Skeletal muscle cell (primary cell): ENCODE measurements around the gene HLA-DMA.
A peak's percentile ranks its signal among the peaks of the same experiment; 100 is the strongest.

Experiments used
- DNase-seq: peaks from one replicate; pipeline ENCODE4 v3.0.0-alpha.2; 2010; ENCODE audit warnings: low read depth
- H3K4me3 ChIP-seq: 2 replicates; pipeline ENCODE4 v1.5.1; 2011; ENCODE audit warnings: low read depth, mild to moderate bottlenecking, control low read depth, low read length, moderate library complexity

Gene HLA-DMA

GRCh38 chr6:32937230-32937633 is 15.7 kb downstream of the HLA-DMA start:
- DNase-seq = no peak
- H3K4me3 ChIP-seq = no peak overlapping the region

GRCh38 chr6:32936239-32937152 is 16.4 kb downstream of the HLA-DMA start:
- no peak overlapping the region for H3K4me3 ChIP-seq
- DNase-seq = no peak

GRCh38 chr6:32935551-32936238 is 17.2 kb downstream of the HLA-DMA start:
- no peak for DNase-seq
- no peak overlapping the region for H3K4me3 ChIP-seq

- DNase-seq = peak; percentile 25
- H3K4me3 ChIP-seq = no peak overlapping the region
These were observed 19.2 kb downstream of the HLA-DMA start for GRCh38 chr6:32933661-32934085.

GRCh38 chr6:32932132-32932868 is 20.6 kb downstream of the HLA-DMA start:
- DNase-seq = peak; percentile 15

GRCh38 chr6:32931211-32931610 is 21.7 kb downstream of the HLA-DMA start:
- DNase-seq = no peak
- no peak overlapping the region for H3K4me3 ChIP-seq

More at GRCh38 chr6:32932132-32932868, 20.6 kb downstream of the HLA-DMA start:
- H3K4me3 ChIP-seq = no peak overlapping the region

GRCh38 chr6:32922083-32922482 is 30.8 kb downstream of the HLA-DMA start:
- H3K4me3 ChIP-seq = no peak overlapping the region
- DNase-seq = no peak

GRCh38 chr6:32920715-32921114 is 32.2 kb downstream of the HLA-DMA start:
- no peak for DNase-seq
- H3K4me3 ChIP-seq = no peak overlapping the region

- H3K4me3 ChIP-seq = no peak overlapping the region
- no peak for DNase-seq
These were observed 39.9 kb downstream of the HLA-DMA start for GRCh38 chr6:32912951-32913350.

- DNase-seq = no peak
- H3K4me3 ChIP-seq = no peak overlapping the region
These were observed 44.0 kb downstream of the HLA-DMA start for GRCh38 chr6:32908897-32909296.

- no peak for DNase-seq
- H3K4me3 ChIP-seq = no peak overlapping the region
These were observed 46.4 kb downstream of the HLA-DMA start for GRCh38 chr6:32906539-32906938.

GRCh38 chr6:32905078-32905477 is 47.8 kb downstream of the HLA-DMA start:
- no peak overlapping the region for H3K4me3 ChIP-seq
- no peak for DNase-seq

GRCh38 chr6:32903952-32904351 is 48.9 kb downstream of the HLA-DMA start:
- no peak for DNase-seq
- no peak overlapping the region for H3K4me3 ChIP-seq
